Measurements from ENCODE around the gene TM9SF1. TPM values are rescaled to one million over a fixed set of nuclear protein-coding genes. Genes with fewer than 3 reads are reported as not detected.
A peak's percentile ranks its signal among the peaks of the same experiment; 100 is the strongest.

Gene TM9SF1
- total RNA-seq, 1 donor from 2014 or later: 52.9 TPM

- no peak for DNase-seq
Observed at GRCh38 chr14:24150567-24150966, 44.7 kb downstream of the TM9SF1 start.

GRCh38 chr14:24150061-24150460, 45.2 kb downstream of the TM9SF1 start:
- DNase-seq: no peak

- no peak for DNase-seq
Observed at GRCh38 chr14:24149302-24149969, 45.8 kb downstream of the TM9SF1 start.

- no peak for DNase-seq
Observed at GRCh38 chr14:24147761-24148428, 47.3 kb downstream of the TM9SF1 start.

- DNase-seq: peak; percentile 100
Observed at GRCh38 chr14:24146978-24147760, 48.1 kb downstream of the TM9SF1 start, which contains the start of gene RNF31. Gene RNF31 (plus strand): TSS chr14:24147498. CDS start chr14:24147699, 201 bp downstream.

GRCh38 chr14:24146453-24146977, 48.7 kb downstream of the TM9SF1 start, which contains the start of gene PSME2:
Gene PSME2 (minus strand): TSS chr14:24146610. CDS start chr14:24146581, 29 bp downstream.
- peak; percentile 98 for DNase-seq

GRCh38 chr14:24145690-24146452, 49.4 kb downstream of the TM9SF1 start:
- DNase-seq: no peak

- no peak for DNase-seq
Observed at GRCh38 chr14:24145219-24145618, 50.0 kb downstream of the TM9SF1 start.

GRCh38 chr14:24144451-24144850, 50.8 kb downstream of the TM9SF1 start:
- no peak for DNase-seq

- DNase-seq: no peak
Observed at GRCh38 chr14:24143511-24143910, 51.7 kb downstream of the TM9SF1 start.

- DNase-seq: peak; percentile 100
Observed at GRCh38 chr14:24141097-24141880, 54.0 kb downstream of the TM9SF1 start, which contains the start of gene EMC9. Gene EMC9 (minus strand): TSS chr14:24141591. CDS start chr14:24141304, 287 bp downstream.

- no peak for DNase-seq
Observed at GRCh38 chr14:24139272-24139934, 55.8 kb downstream of the TM9SF1 start.

Small RNAs within 50 kb of the gene (small RNA-seq; reads per million reads assigned to genes)
- gene AL136295.4 (ENCODE audit: low replicate concordance) (not detected), gene CHMP4A (ENCODE audit: low replicate concordance) (not detected), gene IPO4 (ENCODE audit: low replicate concordance) (not detected), gene IRF9 (ENCODE audit: low replicate concordance) (not detected), gene MDP1 (ENCODE audit: low replicate concordance) (not detected), gene RNA5SP383 (ENCODE audit: low replicate concordance) (0.05 reads per million)

Other genes starting within 250 kb of the TM9SF1 start
- 18.8 TPM for gene DHRS4, start 241.7 kb downstream of the TM9SF1 start, total RNA-seq
- gene DHRS4L2, start 206.5 kb downstream of the TM9SF1 start, total RNA-seq: 8.2 TPM
- gene CARMIL3, start 143.4 kb downstream of the TM9SF1 start, total RNA-seq: 0.72 TPM
- gene CPNE6, start 123.9 kb downstream of the TM9SF1 start, total RNA-seq: not detected
- 2.9 TPM for gene PCK2, start 101.1 kb downstream of the TM9SF1 start, total RNA-seq
- 80.3 TPM for gene DCAF11, start 80.7 kb downstream of the TM9SF1 start, total RNA-seq
- gene NRL, start 80.5 kb downstream of the TM9SF1 start, total RNA-seq: 2.4 TPM
- 132 TPM for gene FITM1, start 64.8 kb downstream of the TM9SF1 start, total RNA-seq
- 73.5 TPM for gene PSME1, start 59.2 kb downstream of the TM9SF1 start, total RNA-seq
- gene EMC9, start 53.9 kb downstream of the TM9SF1 start, total RNA-seq: 18.1 TPM
- gene PSME2, start 48.8 kb downstream of the TM9SF1 start, total RNA-seq: 35.5 TPM
- gene RNF31, start 47.9 kb downstream of the TM9SF1 start, total RNA-seq: 38.2 TPM
- 34.6 TPM for gene IRF9, start 34.2 kb downstream of the TM9SF1 start, total RNA-seq
- gene REC8, start 23.4 kb downstream of the TM9SF1 start, total RNA-seq: 8.6 TPM
- 30.8 TPM for gene IPO4, start 6.6 kb downstream of the TM9SF1 start, total RNA-seq
- gene TSSK4, start 10.3 kb upstream of the TM9SF1 start, total RNA-seq: not detected
- 47.6 TPM for gene CHMP4A, start 18.0 kb upstream of the TM9SF1 start, total RNA-seq
- gene MDP1, start 20.6 kb upstream of the TM9SF1 start, total RNA-seq: 12.9 TPM
- gene NEDD8, start 36.9 kb upstream of the TM9SF1 start, total RNA-seq: 77.0 TPM
- 102 TPM for gene GMPR2, start 37.5 kb upstream of the TM9SF1 start, total RNA-seq
- gene TINF2, start 47.2 kb upstream of the TM9SF1 start, total RNA-seq: 33.8 TPM
- 29.0 TPM for gene TGM1, start 67.7 kb upstream of the TM9SF1 start, total RNA-seq
- 16.5 TPM for gene RABGGTA, start 76.2 kb upstream of the TM9SF1 start, total RNA-seq
- gene DHRS1, start 104.3 kb upstream of the TM9SF1 start, total RNA-seq: 13.0 TPM
- 24.5 TPM for gene NOP9, start 104.4 kb upstream of the TM9SF1 start, total RNA-seq
- gene CIDEB, start 112.5 kb upstream of the TM9SF1 start, total RNA-seq: 14.6 TPM
- gene LTB4R2, start 114.7 kb upstream of the TM9SF1 start, total RNA-seq: 19.3 TPM
- gene LTB4R, start 116.1 kb upstream of the TM9SF1 start, total RNA-seq: 8.8 TPM
- gene ADCY4, start 139.6 kb upstream of the TM9SF1 start, total RNA-seq: 16.7 TPM
- gene RIPK3, start 144.6 kb upstream of the TM9SF1 start, total RNA-seq: 5.5 TPM
- gene NFATC4, start 172.7 kb upstream of the TM9SF1 start, total RNA-seq: 56.6 TPM
- 35.1 TPM for gene NYNRIN, start 203.6 kb upstream of the TM9SF1 start, total RNA-seq
- 1.3 TPM for gene CBLN3, start 234.2 kb upstream of the TM9SF1 start, total RNA-seq
- 56.6 TPM for gene KHNYN, start 234.5 kb upstream of the TM9SF1 start, total RNA-seq
- 20.5 TPM for gene SDR39U1, start 247.3 kb upstream of the TM9SF1 start, total RNA-seq